ENCODE measurements around the gene HAX1. TPM values are rescaled to one million over a fixed set of nuclear protein-coding genes. Genes with fewer than 3 reads are reported as not detected.

Gene HAX1
- total and polyA plus RNA-seq, 10 of the 15 experiments (the other 5 are each of a cell fraction or from before 2014, with no cell fraction given), result 95.3 to 288 (median 147) TPM

DNA sequence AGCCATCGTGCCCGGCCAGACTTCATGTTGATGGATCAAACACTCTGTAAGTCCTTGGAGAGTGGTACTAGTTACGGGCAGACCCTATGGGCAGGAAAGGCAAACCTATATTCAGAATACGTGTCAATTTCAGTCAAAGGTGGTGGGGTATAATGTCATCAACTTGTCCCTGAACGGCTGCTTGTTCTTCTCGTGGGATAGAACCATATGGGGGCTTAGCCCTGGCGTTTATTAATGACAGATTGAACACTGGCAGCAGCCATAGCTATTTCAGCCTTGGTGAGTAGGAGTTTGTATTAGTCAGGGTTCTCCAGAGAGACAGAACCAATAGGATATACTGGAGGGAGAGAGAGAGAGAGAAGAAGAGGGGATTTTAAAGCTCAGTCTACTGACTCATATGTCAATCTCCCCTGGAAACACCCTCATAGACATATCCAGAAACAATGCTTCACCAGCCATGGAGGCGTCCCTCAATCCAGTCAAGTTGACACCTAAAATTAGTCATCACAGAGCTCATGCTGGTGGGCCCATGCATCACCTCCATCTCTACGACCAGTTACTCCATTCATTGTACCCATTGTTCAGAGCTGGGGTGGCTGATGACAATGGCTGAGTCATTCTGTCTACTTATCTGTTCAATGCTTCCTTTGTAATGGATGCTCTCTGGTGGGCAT is 32.4 kb downstream of the HAX1 start (continued):
- TF ChIP-seq JUNB (IDR thresholded peaks at IDR 0.05) (peak; percentile 96), IRF4 (IDR thresholded peaks at IDR 0.05; ENCODE audit: low read depth, low read length) (peak; percentile 88), MYB (IDR thresholded peaks at IDR 0.05; ENCODE audit: borderline replicate concordance, low read depth, low read length) (no peak), SMC3 (IDR thresholded peaks at IDR 0.05; ENCODE audit: borderline replicate concordance, low read length) (no peak), ETV6 (conservative IDR thresholded peaks at IDR 0.05 in 1 of 2, IDR thresholded peaks at IDR 0.05 in 1 of 2; ENCODE audit: borderline replicate concordance in 1 of 2, low read depth in 1 of 2) (no peak; a peak in 1 of 4 replicates), ZZZ3 (IDR thresholded peaks at IDR 0.05; ENCODE audit: control insufficient read depth, insufficient read length, low read depth) (no peak), PAX8 (IDR thresholded peaks at IDR 0.05) (no peak), SIX5 (IDR thresholded peaks at IDR 0.05; ENCODE audit: low read depth, low read length, severe bottlenecking) (no peak), POLR2AphosphoS5 (IDR thresholded peaks at IDR 0.05; ENCODE audit: low read length) (no peak), POLR2AphosphoS2 (IDR thresholded peaks at IDR 0.05; ENCODE audit: low read depth, low read length) (no peak), SUZ12 (IDR thresholded peaks at IDR 0.05; ENCODE audit: unreplicated experiment) (no peak), IKZF1 (conservative IDR thresholded peaks at IDR 0.05) (no peak)
- TF ChIP-seq, protein P1, sequence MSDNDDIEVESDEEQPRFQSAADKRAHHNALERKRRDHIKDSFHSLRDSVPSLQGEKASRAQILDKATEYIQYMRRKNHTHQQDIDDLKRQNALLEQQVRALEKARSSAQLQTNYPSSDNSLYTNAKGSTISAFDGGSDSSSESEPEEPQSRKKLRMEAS (IDR thresholded peaks at IDR 0.05; ENCODE audit: low read depth, low read length), result no peak
- TF ChIP-seq, protein P2, sequence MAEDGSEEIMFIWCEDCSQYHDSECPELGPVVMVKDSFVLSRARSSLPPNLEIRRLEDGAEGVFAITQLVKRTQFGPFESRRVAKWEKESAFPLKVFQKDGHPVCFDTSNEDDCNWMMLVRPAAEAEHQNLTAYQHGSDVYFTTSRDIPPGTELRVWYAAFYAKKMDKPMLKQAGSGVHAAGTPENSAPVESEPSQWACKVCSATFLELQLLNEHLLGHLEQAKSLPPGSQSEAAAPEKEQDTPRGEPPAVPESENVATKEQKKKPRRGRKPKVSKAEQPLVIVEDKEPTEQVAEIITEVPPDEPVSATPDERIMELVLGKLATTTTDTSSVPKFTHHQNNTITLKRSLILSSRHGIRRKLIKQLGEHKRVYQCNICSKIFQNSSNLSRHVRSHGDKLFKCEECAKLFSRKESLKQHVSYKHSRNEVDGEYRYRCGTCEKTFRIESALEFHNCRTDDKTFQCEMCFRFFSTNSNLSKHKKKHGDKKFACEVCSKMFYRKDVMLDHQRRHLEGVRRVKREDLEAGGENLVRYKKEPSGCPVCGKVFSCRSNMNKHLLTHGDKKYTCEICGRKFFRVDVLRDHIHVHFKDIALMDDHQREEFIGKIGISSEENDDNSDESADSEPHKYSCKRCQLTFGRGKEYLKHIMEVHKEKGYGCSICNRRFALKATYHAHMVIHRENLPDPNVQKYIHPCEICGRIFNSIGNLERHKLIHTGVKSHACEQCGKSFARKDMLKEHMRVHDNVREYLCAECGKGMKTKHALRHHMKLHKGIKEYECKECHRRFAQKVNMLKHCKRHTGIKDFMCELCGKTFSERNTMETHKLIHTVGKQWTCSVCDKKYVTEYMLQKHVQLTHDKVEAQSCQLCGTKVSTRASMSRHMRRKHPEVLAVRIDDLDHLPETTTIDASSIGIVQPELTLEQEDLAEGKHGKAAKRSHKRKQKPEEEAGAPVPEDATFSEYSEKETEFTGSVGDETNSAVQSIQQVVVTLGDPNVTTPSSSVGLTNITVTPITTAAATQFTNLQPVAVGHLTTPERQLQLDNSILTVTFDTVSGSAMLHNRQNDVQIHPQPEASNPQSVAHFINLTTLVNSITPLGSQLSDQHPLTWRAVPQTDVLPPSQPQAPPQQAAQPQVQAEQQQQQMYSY (CRISPR knock-in tag; IDR thresholded peaks at IDR 0.05), result no peak
- TF ChIP-seq, protein P3, sequence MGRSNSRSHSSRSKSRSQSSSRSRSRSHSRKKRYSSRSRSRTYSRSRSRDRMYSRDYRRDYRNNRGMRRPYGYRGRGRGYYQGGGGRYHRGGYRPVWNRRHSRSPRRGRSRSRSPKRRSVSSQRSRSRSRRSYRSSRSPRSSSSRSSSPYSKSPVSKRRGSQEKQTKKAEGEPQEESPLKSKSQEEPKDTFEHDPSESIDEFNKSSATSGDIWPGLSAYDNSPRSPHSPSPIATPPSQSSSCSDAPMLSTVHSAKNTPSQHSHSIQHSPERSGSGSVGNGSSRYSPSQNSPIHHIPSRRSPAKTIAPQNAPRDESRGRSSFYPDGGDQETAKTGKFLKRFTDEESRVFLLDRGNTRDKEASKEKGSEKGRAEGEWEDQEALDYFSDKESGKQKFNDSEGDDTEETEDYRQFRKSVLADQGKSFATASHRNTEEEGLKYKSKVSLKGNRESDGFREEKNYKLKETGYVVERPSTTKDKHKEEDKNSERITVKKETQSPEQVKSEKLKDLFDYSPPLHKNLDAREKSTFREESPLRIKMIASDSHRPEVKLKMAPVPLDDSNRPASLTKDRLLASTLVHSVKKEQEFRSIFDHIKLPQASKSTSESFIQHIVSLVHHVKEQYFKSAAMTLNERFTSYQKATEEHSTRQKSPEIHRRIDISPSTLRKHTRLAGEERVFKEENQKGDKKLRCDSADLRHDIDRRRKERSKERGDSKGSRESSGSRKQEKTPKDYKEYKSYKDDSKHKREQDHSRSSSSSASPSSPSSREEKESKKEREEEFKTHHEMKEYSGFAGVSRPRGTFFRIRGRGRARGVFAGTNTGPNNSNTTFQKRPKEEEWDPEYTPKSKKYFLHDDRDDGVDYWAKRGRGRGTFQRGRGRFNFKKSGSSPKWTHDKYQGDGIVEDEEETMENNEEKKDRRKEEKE (IDR thresholded peaks at IDR 0.05), result no peak
- TF ChIP-seq, protein P4, sequence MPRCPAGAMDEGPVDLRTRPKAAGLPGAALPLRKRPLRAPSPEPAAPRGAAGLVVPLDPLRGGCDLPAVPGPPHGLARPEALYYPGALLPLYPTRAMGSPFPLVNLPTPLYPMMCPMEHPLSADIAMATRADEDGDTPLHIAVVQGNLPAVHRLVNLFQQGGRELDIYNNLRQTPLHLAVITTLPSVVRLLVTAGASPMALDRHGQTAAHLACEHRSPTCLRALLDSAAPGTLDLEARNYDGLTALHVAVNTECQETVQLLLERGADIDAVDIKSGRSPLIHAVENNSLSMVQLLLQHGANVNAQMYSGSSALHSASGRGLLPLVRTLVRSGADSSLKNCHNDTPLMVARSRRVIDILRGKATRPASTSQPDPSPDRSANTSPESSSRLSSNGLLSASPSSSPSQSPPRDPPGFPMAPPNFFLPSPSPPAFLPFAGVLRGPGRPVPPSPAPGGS (IDR thresholded peaks at IDR 0.05; ENCODE audit: borderline replicate concordance, insufficient read depth, low read depth, low read length, poor library complexity, severe bottlenecking), result peak; percentile 75
- TF ChIP-seq, protein P5, sequence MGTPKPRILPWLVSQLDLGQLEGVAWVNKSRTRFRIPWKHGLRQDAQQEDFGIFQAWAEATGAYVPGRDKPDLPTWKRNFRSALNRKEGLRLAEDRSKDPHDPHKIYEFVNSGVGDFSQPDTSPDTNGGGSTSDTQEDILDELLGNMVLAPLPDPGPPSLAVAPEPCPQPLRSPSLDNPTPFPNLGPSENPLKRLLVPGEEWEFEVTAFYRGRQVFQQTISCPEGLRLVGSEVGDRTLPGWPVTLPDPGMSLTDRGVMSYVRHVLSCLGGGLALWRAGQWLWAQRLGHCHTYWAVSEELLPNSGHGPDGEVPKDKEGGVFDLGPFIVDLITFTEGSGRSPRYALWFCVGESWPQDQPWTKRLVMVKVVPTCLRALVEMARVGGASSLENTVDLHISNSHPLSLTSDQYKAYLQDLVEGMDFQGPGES (IDR thresholded peaks at IDR 0.05), result no peak
- TF ChIP-seq, protein P6, sequence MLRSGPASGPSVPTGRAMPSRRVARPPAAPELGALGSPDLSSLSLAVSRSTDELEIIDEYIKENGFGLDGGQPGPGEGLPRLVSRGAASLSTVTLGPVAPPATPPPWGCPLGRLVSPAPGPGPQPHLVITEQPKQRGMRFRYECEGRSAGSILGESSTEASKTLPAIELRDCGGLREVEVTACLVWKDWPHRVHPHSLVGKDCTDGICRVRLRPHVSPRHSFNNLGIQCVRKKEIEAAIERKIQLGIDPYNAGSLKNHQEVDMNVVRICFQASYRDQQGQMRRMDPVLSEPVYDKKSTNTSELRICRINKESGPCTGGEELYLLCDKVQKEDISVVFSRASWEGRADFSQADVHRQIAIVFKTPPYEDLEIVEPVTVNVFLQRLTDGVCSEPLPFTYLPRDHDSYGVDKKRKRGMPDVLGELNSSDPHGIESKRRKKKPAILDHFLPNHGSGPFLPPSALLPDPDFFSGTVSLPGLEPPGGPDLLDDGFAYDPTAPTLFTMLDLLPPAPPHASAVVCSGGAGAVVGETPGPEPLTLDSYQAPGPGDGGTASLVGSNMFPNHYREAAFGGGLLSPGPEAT (IDR thresholded peaks at IDR 0.05; ENCODE audit: low read depth), result peak; percentile 49; the same call in 1 of the 2 replicates
